Ishikawa (cell line): ENCODE data around the gene HOXB8.
A peak's percentile ranks its signal among the peaks of the same experiment; 100 is the strongest.

Experiments
- MAX ChIP-seq: IDR thresholded peaks from 2 replicates; pipeline ENCODE4 v1.6.1; 2012
- TAF1 ChIP-seq: IDR thresholded peaks from 2 replicates; pipeline ENCODE4 v1.6.1; 2012; ENCODE audit warnings: low read depth, mild to moderate bottlenecking
- YY1 ChIP-seq: IDR thresholded peaks from 2 replicates; pipeline ENCODE4 v1.6.1; 2012; ENCODE audit warnings: low read depth

- no peak for TF ChIP-seq MAX
- TF ChIP-seq YY1: peak; percentile 85; the same call in 1 of the 2 replicates
- TF ChIP-seq TAF1: peak; percentile 46; the same call in 1 of the 2 replicates
Measured at GRCh38 chr17:48593840-48594537, 21.1 kb downstream of the HOXB8 start.
